Esophagus muscularis mucosa (tissue), 4 donors: Measurements from ENCODE around the gene MEFV. TPM values are rescaled to one million over a fixed set of nuclear protein-coding genes. Genes with fewer than 3 reads are reported as not detected.

ENCODE experiments used
- DNase-seq: peaks from one replicate; pipeline ENCODE4 v3.0.0-alpha.2; 2017; ENCODE audit errors: extremely low spot score
- H3K27ac ChIP-seq, 4 donors: fragments of 200-600 bp; sonication (generic); replicated peaks in 1 of 4; 1 replicate in 3 of 4; 2 replicates in 1 of 4; pipeline ENCODE4 v1.5.1; 2016 to 2019; ENCODE audit warnings: mild to moderate bottlenecking in 1 of 4
- H3K27me3 ChIP-seq, 4 donors: fragments of 200-600 bp; sonication (generic); one replicate each; pipeline versions ENCODE4 v1.5.1 to v1.6.0; 2016 to 2019
- H3K36me3 ChIP-seq, 4 donors: fragments of 200-600 bp; sonication (generic); one replicate each; pipeline ENCODE4 v1.5.1; 2016 to 2019
- H3K4me1 ChIP-seq, 4 donors: fragments of 200-600 bp; sonication (generic); one replicate each; pipeline ENCODE4 v1.5.1; 2016 to 2019
- H3K4me3 ChIP-seq, 4 donors: fragments of 200-600 bp; sonication (generic); 1 replicate in 2 of 4; 2 replicates in 2 of 4; pipeline ENCODE4 v1.5.1; 2016 to 2019; ENCODE audit warnings: mild to moderate bottlenecking in 4 of 4, moderate library complexity in 1 of 4
- H3K9me3 ChIP-seq, 4 donors: fragments of 200-600 bp; sonication (generic); 1 replicate in 3 of 4; 2 replicates in 1 of 4; pipeline ENCODE4 v1.5.1; 2016 to 2019
- EP300 ChIP-seq: sonication (generic); formaldehyde crosslinking; IDR thresholded peaks from one replicate; pipeline ENCODE4 v1.6.1; 2017; ENCODE audit warnings: antibody characterized with exemption
- POLR2A ChIP-seq: fragments of 450-650 bp; IDR thresholded peaks from one replicate; pipeline ENCODE4 v1.6.1; 2017; ENCODE audit warnings: antibody characterized with exemption, moderate library complexity, mild to moderate bottlenecking, low read depth
- POLR2AphosphoS5 ChIP-seq, 2 donors: sonication (generic); formaldehyde crosslinking; IDR thresholded peaks; one replicate each; pipeline ENCODE4 v1.6.1; 2017; ENCODE audit warnings: antibody characterized with exemption in 2 of 2
- WGBS: methylation state at CpG from one replicate; pipeline ENCODE4 v1.1.5; 2018; 5-methylcytosine and 5-hydroxymethylcytosine counted together
- intact Hi-C: fragments of 100-400 bp; cut with DNase I; formaldehyde crosslinking; loops from one replicate; pipeline ENCODE4 v1.15.1; 2023
- total RNA-seq, 4 donors: library from RNA; depleted of rRNA; stranded (reverse); fragments of >200 nt; gene quantifications; one replicate each; pipeline versions ENCODE4 v1.1.0 to v1.2.1, GENCODE V29; 2016
- TF ChIP-seq, protein P1 (sequence below), 3 experiments: fragments of 200-600 bp in 2 of 3; fragments of 450-650 bp in 1 of 3; sonication (generic) in 2 of 3; IDR thresholded peaks; one replicate each; pipeline ENCODE4 v1.5.1; 2017 to 2019; ENCODE audit warnings: antibody characterized with exemption in 3 of 3, mild to moderate bottlenecking in 2 of 3, moderate library complexity in 1 of 3

The MEFV gene
- 1 to 10 TPM; 1.2 to 4.0 (median 1.5) TPM for total RNA-seq

- intact Hi-C loops: no loop called here
- 85% methylated on average over 6 of the region's 14 CpGs for WGBS
- peaks cover 0 to 35% (median 3%) of the 10 kb centered on the region in 4 donors for H3K27me3 ChIP-seq
- H3K4me3 ChIP-seq: peak within 1 kb of the TSS in 3 of 4 donors; percentile 19 to 43 (median 23)
- TF ChIP-seq, protein P1, sequence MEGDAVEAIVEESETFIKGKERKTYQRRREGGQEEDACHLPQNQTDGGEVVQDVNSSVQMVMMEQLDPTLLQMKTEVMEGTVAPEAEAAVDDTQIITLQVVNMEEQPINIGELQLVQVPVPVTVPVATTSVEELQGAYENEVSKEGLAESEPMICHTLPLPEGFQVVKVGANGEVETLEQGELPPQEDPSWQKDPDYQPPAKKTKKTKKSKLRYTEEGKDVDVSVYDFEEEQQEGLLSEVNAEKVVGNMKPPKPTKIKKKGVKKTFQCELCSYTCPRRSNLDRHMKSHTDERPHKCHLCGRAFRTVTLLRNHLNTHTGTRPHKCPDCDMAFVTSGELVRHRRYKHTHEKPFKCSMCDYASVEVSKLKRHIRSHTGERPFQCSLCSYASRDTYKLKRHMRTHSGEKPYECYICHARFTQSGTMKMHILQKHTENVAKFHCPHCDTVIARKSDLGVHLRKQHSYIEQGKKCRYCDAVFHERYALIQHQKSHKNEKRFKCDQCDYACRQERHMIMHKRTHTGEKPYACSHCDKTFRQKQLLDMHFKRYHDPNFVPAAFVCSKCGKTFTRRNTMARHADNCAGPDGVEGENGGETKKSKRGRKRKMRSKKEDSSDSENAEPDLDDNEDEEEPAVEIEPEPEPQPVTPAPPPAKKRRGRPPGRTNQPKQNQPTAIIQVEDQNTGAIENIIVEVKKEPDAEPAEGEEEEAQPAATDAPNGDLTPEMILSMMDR (IDR thresholded peaks at IDR 0.05): no peak
- no peaks in the 10 kb centered on the region for H3K4me1 ChIP-seq
- H3K27ac ChIP-seq: no peak within 1 kb of the TSS
- DNase-seq: no peak
- no peaks in the 10 kb centered on the region for H3K36me3 ChIP-seq
- no peaks in the 10 kb centered on the region for H3K9me3 ChIP-seq
Observed at GRCh38 chr16:3256146-3256865, at the start of gene MEFV. Gene MEFV (minus strand): TSS chr16:3256633. CDS start chr16:3256587, 46 bp downstream.

GRCh38 chr16:3306078-3306477 is 49.6 kb upstream of the MEFV start:
- Histone ChIP-seq H3K4me3 (peak overlapping the region; percentile 59 to 96 (median 74)), H3K4me1 (peaks cover 17 to 26% (median 20%) of the 10 kb centered on the region in 4 donors), H3K9me3 (peaks cover 0 to 87% (median 64%) of the 10 kb centered on the region in 4 donors), H3K36me3 (peaks cover 12 to 58% (median 35%) of the 10 kb centered on the region in 4 donors), H3K27ac (peak overlapping the region; percentile 86 to 94 (median 90)), H3K27me3 (no peaks in the 10 kb centered on the region)
- no peak for DNase-seq
- intact Hi-C loops: no loop called here
- no peak for TF ChIP-seq EP300
- TF ChIP-seq, protein P1 (IDR thresholded peaks at IDR 0.05): no peak
- no peak for TF ChIP-seq POLR2A
- no peak for TF ChIP-seq POLR2AphosphoS5 (IDR thresholded peaks at IDR 0.05)
- 68% methylated on average over 11 of the region's 11 CpGs for WGBS

DNA sequence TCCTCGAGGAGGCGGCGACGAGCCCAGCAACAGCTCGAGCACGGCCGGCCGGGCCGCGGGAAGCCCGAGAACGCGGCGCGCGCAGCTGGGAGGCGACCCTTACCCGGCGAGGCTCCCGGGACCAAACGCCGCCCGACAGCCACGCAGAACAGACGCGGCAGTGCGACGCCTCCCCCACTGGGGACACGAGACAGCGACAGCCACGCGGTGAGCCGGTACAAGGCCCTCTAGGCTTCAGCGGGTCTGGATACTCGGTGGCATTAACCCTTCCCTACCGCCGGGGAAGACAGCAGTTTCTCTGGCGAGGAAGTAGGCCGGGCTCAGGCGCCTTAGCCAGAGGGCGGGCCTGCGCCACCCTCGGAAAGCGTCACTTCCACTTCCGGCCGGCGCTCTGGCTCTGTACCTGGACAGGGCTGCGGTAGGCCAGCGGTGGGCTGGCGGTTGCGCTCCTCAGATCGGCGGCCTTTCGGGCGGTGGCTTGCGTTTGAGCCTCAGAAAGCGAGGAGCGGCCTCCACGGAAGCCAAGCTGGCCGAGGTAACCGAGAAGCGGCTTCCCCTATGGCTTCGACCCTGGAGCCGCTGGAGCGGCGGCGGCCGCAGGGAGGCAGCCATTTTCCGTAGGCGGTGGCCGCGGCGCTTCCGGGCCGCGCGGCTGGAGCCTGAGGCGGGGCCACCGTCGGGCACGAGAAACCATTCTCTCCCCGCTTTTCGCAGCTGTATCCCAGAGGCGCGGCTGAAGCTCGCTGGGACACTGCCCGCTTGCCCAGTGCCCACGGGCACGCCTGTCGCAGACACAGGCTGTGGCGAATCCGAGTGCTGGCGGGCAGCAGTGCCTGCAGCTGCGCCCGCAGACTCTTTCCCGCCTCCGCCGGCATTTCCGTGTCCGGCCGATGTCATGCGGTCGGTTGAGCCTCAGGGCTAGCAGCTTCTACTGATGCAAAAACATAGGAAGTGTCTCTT is 49.0 kb upstream of the MEFV start, which contains the start of the genes TIGD7 and ZNF75A:
Gene TIGD7 (minus strand): TSS at position 322 of the 960 bp plus-strand sequence. CDS start 4,816 bp downstream, outside the sequence.
Gene ZNF75A (plus strand): TSS at position 389 of the 960 bp plus-strand sequence. CDS start 2,932 bp downstream, outside the sequence.
- H3K36me3 ChIP-seq: peaks cover 19 to 65% (median 42%) of the 10 kb centered on the region in 4 donors
- intact Hi-C loops: no loop called here
- H3K4me1 ChIP-seq: peaks cover 17 to 26% (median 20%) of the 10 kb centered on the region in 4 donors
- TF ChIP-seq, protein P1 (IDR thresholded peaks at IDR 0.05): no peak
- TF ChIP-seq POLR2AphosphoS5 (IDR thresholded peaks at IDR 0.05): peak; percentile 89 to 97
- TF ChIP-seq POLR2A: peak; percentile 75
- no peak for TF ChIP-seq EP300
- 7% methylated on average over 29 of the region's 103 CpGs for WGBS
- H3K9me3 ChIP-seq: peaks cover 0 to 87% (median 64%) of the 10 kb centered on the region in 4 donors
- peak; percentile 95 for DNase-seq
- no peaks in the 10 kb centered on the region for H3K27me3 ChIP-seq
- H3K27ac ChIP-seq: peak within 1 kb of the TSS; percentile 86 to 94 (median 90)
- peak within 1 kb of the TSS; percentile 59 to 96 (median 74) for H3K4me3 ChIP-seq

DNA sequence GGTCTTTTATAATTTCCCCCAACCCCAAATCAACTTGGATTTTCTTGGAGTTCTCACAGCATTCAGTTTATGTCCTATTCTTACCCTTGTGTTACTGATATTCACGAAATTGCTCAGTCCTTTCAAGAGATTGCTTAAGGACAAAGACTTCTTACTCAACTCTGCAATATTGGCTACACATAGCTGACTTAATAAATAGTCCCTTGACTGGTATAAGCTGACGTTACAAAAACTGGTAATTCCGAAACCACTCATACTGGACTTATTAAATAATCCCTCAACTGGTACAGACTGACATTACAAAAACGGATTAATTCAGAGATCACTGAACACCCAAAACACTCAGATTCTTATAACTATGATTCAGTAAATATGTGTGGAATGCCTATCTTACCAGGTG is 47.9 kb upstream of the MEFV start:
- Histone ChIP-seq H3K4me1 (peaks cover 17 to 26% (median 20%) of the 10 kb centered on the region in 4 donors), H3K27me3 (no peaks in the 10 kb centered on the region), H3K9me3 (peaks cover 0 to 87% (median 64%) of the 10 kb centered on the region in 4 donors), H3K4me3 (peak overlapping the region; percentile 59 to 96 (median 74)), H3K36me3 (peaks cover 21 to 66% (median 39%) of the 10 kb centered on the region in 4 donors), H3K27ac (peak overlapping the region in 1 of 4 donors; percentile 91)
- WGBS: 74% methylated on average over 4 of the region's 4 CpGs
- no peak for DNase-seq
- TF ChIP-seq POLR2A: no peak
- TF ChIP-seq EP300: no peak
- TF ChIP-seq POLR2AphosphoS5 (IDR thresholded peaks at IDR 0.05): no peak
- TF ChIP-seq, protein P1 (IDR thresholded peaks at IDR 0.05): no peak
- intact Hi-C loops: no loop called here
